GM13977 (cell line): ENCODE measurements around the gene MPPED1.

Source experiments
- DNase-seq: peaks from one replicate; pipeline ENCODE4 v3.0.0; 2012; ENCODE audit warnings: low spot score
- in situ Hi-C: fragments of 300-500 bp; cut with MboI; formaldehyde crosslinking; loops from one replicate; pipeline ENCODE4 v1.12.0; 2022; ENCODE audit warnings: low sequenced_read_pairs, low pct_unique_long_range_greater_than_20kb, mixed read lengths, inconsistent platforms; ENCODE audit not compliant: unreplicated experiment
- TF ChIP-seq, protein P1 (sequence below): IDR thresholded peaks from 2 replicates; pipeline ENCODE4 v1.5.1; 2012; ENCODE audit warnings: mild to moderate bottlenecking, control low read depth; ENCODE audit not compliant: insufficient read depth; ENCODE audit errors: extremely low read depth, missing control alignments

The MPPED1 gene

DNA sequence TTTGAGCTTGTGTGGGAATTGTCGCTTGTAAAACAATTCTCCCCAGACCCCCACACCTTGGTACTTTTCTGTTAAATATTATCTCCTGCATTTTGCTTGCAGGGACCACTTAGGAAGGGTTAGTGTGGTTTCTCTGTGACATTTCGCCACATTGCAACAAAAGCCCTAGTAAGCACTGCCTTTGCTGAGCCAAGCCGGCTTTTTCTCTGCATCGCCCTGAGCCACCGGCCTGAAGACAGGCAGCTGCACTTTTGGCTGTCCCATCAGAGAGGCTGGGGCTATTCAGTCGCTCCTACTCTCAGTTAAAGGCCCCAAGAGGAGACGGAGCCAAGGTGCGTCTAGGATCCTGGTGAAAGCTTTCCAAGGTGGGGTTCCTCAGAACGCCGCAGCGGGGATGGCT lies 5.7 kb downstream of the MPPED1 start:
- in situ Hi-C loops: no loop called here
- DNase-seq: no peak
- TF ChIP-seq, protein P1, sequence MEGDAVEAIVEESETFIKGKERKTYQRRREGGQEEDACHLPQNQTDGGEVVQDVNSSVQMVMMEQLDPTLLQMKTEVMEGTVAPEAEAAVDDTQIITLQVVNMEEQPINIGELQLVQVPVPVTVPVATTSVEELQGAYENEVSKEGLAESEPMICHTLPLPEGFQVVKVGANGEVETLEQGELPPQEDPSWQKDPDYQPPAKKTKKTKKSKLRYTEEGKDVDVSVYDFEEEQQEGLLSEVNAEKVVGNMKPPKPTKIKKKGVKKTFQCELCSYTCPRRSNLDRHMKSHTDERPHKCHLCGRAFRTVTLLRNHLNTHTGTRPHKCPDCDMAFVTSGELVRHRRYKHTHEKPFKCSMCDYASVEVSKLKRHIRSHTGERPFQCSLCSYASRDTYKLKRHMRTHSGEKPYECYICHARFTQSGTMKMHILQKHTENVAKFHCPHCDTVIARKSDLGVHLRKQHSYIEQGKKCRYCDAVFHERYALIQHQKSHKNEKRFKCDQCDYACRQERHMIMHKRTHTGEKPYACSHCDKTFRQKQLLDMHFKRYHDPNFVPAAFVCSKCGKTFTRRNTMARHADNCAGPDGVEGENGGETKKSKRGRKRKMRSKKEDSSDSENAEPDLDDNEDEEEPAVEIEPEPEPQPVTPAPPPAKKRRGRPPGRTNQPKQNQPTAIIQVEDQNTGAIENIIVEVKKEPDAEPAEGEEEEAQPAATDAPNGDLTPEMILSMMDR: no peak

DNA sequence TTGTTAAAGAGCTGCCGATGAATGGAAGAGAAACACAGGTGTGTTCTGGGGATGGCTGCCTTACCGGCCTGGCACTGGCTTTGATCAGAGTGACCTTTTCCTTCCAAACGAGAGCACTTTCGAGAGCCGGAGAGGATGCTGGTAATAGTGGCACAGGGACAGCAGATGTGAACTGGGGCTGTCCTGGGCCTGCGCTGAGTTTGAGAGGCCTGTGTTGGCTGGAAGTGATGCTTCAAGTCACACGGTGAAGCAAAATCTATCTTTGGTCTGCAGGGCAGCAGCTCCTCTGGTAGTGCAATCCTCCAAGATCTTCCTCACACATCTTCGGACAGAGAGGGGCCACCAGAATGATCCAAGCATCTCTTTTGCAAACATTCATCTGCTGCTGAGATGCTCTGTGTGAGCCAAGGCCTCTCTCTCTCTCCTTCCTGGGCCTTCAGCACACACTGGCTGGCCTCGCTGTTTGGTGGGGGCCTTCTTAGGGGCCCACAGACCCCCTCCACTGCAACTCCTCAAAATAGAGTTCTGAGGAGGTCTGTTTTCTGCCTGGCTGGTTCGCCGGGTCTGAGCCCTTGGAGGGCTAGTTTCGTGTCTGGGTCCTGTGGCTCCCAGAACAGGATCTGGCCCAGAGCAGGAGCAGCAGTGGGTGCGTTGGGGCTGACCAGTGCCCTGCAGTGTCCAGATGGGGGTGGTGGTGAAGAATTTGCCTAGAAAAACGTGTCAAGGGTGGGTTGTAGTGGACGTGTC lies 6.4 kb downstream of the MPPED1 start:
- no peak for DNase-seq
- TF ChIP-seq, protein P1: no peak
- in situ Hi-C loops: no loop called here

DNA sequence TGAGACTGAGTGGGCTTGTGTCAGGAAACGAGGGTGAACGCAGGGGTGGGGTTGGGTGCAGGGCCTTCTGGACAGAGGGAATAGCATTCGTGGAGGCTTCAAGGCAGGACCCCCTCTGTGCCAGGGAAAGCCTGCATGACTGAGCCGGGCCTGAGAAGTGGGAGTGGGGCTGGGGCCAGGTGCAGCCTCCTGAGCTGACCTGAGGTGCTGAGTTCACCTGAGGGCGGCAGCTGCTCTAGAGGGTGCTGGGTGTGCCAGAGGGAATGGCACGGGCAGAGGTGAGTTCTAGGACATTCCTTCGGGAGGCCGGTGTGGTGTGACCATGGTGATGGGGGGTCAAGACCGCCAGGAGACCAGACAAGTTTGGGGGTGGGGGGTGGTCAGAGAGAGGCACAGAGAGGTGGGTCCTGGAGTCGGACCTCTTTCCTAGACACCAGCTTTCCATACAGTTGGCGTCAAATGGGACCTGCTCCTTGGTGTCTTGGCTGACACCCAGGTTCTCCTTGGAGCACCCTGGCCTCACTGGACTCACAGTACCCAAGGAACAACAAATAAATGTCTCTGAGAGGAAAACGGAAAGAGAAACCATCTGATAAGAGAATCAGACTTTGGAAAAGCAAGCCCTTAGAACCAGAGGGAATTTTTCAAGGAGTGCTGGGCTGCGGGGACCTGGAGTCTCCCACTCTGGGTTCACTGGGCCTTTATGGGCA lies 7.7 kb downstream of the MPPED1 start:
- TF ChIP-seq, protein P1: no peak
- DNase-seq: no peak
- in situ Hi-C loops: no loop called here

DNA sequence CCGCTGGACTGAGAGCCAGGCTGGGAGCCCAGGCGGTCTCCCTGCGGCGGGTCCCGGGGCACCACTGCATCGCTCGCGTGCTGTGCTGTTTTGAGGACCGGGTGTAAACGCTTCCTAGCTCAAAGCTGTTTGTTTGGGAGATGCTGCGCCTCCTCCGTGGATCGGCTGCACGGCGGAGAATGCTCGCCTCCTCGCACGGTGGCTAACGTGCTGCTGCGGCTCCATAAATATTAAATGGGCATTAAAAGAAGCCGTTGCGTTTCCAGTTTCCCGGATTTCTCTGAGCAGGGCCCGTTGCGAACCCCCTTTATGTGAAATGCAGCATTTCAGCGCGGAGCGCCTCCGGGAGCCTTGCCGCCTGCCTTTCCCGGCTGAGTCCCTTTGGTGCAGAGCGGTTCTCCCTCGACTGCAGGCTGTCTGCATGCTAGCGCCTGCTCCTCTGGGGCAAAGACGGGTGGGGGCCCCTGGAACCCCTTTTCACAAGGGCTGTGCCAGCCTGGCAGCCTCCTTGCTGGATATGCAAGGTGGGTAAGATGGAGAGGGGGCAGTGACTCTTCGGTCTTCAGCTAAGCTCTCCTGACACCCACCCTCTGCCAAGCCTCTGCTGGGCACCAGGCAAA lies 9.3 kb downstream of the MPPED1 start:
- in situ Hi-C loops: no loop called here
- DNase-seq: no peak
- TF ChIP-seq, protein P1: no peak

DNA sequence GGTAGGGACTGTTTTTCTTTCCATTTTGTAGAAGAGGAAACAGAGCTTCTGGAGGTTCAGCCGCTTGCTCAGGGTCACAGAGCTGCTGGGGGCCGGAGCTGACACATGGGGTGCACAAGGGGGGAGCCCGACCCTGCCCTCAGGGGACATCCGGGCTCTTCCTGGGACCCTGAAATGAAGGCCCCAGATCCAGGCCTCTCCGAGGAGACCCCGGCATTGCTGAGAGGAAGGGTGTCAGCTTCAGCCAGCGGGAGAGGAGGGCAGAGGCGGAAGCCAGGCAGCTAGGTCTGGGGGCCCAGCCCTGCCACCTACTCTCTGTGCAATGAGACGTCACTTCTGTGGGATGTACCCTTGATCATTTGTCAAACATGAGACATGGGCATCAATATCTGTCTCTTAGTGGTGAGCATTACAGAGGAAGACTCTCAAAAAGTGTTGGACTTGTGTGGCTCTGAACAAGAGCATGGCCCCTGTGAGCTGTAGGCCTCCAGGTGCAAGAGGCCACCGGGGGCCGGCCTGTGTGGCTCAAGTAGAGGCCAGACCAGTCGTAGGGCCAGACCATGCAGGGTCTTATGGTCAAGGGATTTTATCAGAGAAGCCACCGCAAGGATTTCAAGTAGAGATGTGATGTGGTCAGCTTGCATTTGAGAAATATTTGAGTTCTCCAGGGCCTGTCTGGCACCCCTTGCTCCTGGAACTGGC lies 10.3 kb downstream of the MPPED1 start:
- TF ChIP-seq, protein P1: no peak
- in situ Hi-C loops: no loop called here
- no peak for DNase-seq

DNA sequence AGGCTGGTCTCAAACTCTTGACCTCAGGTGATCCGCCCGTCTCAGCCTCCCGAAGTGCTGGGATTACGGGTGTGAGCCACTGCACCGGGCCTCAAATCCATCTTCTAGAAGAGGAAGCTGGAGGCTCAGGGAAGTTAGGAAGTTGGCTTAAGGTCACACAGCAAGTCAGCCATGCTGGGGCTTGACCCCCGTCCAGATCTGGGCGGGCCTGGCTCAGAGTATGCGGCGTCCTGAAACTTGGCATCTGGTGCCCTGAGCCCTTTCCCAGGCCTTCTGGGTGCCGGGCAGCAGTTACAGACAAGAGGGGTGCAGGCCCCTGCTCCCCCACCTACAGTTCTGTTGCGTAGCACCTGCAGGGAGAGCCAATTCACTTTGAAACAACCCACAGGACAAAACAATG lies 11.2 kb downstream of the MPPED1 start:
- TF ChIP-seq, protein P1: no peak
- DNase-seq: no peak
- in situ Hi-C loops: no loop called here
